ENCODE data around the gene VDAC2. TPM values are rescaled to one million over a fixed set of nuclear protein-coding genes. Genes with fewer than 3 reads are reported as not detected.

The VDAC2 gene
- total RNA-seq, 1 experiment from 2014 or later = 340 TPM

GRCh38 chr10:75179657-75180177 lies 30.9 kb upstream of the VDAC2 start:
- H3K4me1 ChIP-seq (ENCODE audit: control insufficient read depth, insufficient read depth, low read length) = no peaks in the 10 kb centered on the region
- POLR2A ChIA-PET = interaction anchor here (0.7 kb wide), 1 partner anchor 20 kb away, joined by 5 read pairs; no protein-coding TSS in a partner anchor
- DNase-seq (ENCODE audit: low read depth, low spot score) (no peak), ATAC-seq (no peak)
- TF ChIP-seq POLR2AphosphoS5 (IDR thresholded peaks at IDR 0.05; ENCODE audit: low read depth, low read length) (no peak), REST (IDR thresholded peaks at IDR 0.05; ENCODE audit: insufficient read depth in 1 of 2, low read depth in 2 of 2, low read length in 1 of 2) (no peak), SIN3A (IDR thresholded peaks at IDR 0.05; ENCODE audit: borderline replicate concordance, insufficient read depth, low read depth, low read length) (no peak), TCF7L2 (IDR thresholded peaks at IDR 0.05; ENCODE audit: low read depth, low read length) (no peak)
- TF ChIP-seq, protein P1, sequence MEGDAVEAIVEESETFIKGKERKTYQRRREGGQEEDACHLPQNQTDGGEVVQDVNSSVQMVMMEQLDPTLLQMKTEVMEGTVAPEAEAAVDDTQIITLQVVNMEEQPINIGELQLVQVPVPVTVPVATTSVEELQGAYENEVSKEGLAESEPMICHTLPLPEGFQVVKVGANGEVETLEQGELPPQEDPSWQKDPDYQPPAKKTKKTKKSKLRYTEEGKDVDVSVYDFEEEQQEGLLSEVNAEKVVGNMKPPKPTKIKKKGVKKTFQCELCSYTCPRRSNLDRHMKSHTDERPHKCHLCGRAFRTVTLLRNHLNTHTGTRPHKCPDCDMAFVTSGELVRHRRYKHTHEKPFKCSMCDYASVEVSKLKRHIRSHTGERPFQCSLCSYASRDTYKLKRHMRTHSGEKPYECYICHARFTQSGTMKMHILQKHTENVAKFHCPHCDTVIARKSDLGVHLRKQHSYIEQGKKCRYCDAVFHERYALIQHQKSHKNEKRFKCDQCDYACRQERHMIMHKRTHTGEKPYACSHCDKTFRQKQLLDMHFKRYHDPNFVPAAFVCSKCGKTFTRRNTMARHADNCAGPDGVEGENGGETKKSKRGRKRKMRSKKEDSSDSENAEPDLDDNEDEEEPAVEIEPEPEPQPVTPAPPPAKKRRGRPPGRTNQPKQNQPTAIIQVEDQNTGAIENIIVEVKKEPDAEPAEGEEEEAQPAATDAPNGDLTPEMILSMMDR (IDR thresholded peaks at IDR 0.05) = no peak
- intact Hi-C loops (cut with micrococcal nuclease; ENCODE audit: unreplicated experiment) = no loop called here
- no peak overlapping the region for H3K4me3 ChIP-seq (ENCODE audit: low read depth in 2 of 2, low read length in 2 of 2)
- in situ Hi-C loops (cut with HindIII; ENCODE audit: low pct_unique_long_range_greater_than_20kb, low sequenced_read_pairs) = no loop called here
- no peaks in the 10 kb centered on the region for H3K9me3 ChIP-seq (ENCODE audit: control insufficient read depth, insufficient read depth, low read depth, low read length)
- no TSS peak for BruUV-seq (replicated peaks)
- CTCF ChIA-PET = no interaction called here
- no peaks in the 10 kb centered on the region for H3K36me3 ChIP-seq (ENCODE audit: control insufficient read depth, insufficient read depth, low read length)
- H3K27me3 ChIP-seq (ENCODE audit: control insufficient read depth, insufficient read depth, low read length) = no peaks in the 10 kb centered on the region
- no peak overlapping the region for H3K27ac ChIP-seq (ENCODE audit: low read length)

DNA sequence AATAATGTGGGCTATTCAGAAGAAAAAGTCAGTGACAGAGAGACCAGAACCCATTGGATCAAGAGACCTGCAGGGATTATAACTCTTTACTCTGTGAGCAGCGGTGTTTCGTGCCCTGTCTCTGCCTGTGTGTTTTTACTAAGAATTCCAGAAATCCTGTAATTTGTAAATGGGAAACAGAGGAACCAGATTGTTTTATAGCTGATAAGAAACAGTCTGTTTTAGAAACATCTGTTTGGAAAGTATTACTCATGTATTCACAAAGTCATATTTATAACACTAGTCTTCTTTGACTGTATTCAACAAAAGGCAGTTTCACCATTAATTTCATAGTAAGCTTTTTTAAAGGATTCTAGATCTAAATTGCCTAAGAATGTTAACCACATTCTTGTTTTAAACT lies 30.0 kb upstream of the VDAC2 start:
- BruUV-seq (replicated peaks) = no TSS peak
- ChIA-PET CTCF (no interaction called here), POLR2A (no interaction called here)
- H3K27ac ChIP-seq (ENCODE audit: low read length) = no peak overlapping the region
- TF ChIP-seq TCF7L2 (IDR thresholded peaks at IDR 0.05; ENCODE audit: low read depth, low read length) (no peak), POLR2AphosphoS5 (IDR thresholded peaks at IDR 0.05; ENCODE audit: low read depth, low read length) (no peak), SIN3A (IDR thresholded peaks at IDR 0.05; ENCODE audit: borderline replicate concordance, insufficient read depth, low read depth, low read length) (no peak), REST (IDR thresholded peaks at IDR 0.05; ENCODE audit: insufficient read depth in 1 of 2, low read depth in 2 of 2, low read length in 1 of 2) (no peak)
- TF ChIP-seq, protein P1 (IDR thresholded peaks at IDR 0.05) = no peak
- ATAC-seq (no peak), DNase-seq (ENCODE audit: low read depth, low spot score) (no peak)
- intact Hi-C loops (cut with micrococcal nuclease; ENCODE audit: unreplicated experiment) = no loop called here
- no peaks in the 10 kb centered on the region for H3K4me1 ChIP-seq (ENCODE audit: control insufficient read depth, insufficient read depth, low read length)
- H3K36me3 ChIP-seq (ENCODE audit: control insufficient read depth, insufficient read depth, low read length) = no peaks in the 10 kb centered on the region
- in situ Hi-C loops (cut with HindIII; ENCODE audit: low pct_unique_long_range_greater_than_20kb, low sequenced_read_pairs) = no loop called here
- H3K9me3 ChIP-seq (ENCODE audit: control insufficient read depth, insufficient read depth, low read depth, low read length) = no peaks in the 10 kb centered on the region
- H3K27me3 ChIP-seq (ENCODE audit: control insufficient read depth, insufficient read depth, low read length) = no peaks in the 10 kb centered on the region
- no peak overlapping the region for H3K4me3 ChIP-seq (ENCODE audit: low read depth in 2 of 2, low read length in 2 of 2)
